ENCODE data around the gene SOCS2.

The SOCS2 gene

DNA sequence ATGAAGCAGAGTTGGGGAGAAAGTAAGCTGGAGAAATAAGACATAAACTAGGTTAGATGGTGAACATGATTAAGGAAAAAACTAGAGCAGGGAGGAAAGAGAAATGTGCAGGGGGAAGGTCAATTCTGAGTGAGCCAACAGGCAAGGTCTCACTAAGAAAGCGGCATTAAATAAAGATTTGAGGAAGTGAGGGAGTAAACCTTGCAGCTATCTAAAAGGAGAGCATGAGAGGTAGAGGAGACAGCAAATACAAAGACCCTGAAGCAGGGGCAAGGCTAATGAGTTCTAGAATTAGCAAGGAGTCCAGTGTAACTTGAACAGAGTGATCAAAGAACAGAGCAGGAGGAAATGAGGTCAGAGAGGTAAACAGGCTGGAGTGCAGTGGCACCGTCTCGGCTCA is 4.4 kb upstream of the SOCS2 start:
- DNase-seq = no peak

DNA sequence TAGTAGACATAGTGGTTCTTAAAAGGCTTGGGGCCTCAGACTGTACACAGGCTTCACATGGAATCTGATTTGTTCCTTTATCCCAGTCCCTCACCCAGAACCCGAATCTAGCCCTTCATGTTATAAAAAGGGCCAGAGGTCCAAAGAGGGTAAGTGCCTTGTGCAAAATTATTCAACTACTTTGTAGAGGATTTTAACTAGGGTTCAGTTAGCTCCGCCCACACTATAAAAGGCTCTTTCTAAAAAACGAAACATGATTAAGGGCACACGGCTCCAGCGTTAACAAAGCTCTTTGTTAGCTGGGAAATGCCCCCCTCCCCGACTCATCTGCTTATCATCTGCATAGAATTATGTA is 3.2 kb upstream of the SOCS2 start:
- no peak for DNase-seq

- DNase-seq = peak; percentile 54
Observed at GRCh38 chr12:93569656-93570551, 2.6 kb upstream of the SOCS2 start.

DNA sequence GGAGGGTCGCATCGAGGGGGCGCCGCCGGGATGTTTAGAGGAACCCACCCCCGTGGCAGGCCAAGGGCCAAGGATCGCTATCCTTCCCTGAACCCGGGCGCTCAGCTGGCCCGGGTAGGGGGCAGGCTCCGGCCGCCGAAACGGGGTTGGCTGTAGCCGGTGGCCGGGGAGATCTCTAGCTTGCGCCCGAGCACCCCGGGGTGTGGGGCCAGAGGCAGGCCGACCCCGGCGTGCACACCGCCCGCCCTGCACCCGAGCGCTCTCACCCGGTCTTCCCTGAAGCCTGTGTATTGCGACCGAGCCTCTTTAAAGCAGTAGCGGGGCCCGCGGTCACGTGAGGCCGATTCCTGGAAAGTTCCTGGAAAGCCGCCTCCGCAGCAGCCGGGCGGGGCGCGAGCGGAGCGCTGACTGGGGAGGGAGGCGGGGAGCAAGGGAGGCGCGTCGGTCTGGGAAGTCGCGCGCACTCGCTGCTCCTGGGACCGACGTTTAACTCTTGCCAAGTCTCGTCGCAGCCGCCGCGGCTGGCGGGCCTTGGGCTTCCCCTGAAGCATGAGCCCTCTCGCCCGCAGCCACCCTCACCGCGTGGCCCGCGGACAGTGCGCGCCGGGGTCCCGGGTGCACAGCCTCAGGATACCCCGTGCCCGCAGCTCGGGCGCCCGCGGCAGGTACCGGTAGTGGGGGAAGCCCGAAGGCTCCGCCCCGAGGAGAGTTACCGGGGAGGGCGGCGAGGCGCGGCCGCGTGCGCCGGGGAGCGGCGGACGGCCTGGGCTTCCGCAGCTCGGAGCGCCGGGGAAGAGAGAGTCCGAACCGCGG is 1.7 kb upstream of the SOCS2 start:
- DNase-seq = peak; percentile 62

GRCh38 chr12:93571365-93571924 is 1.0 kb upstream of the SOCS2 start:
- peak; percentile 37 for DNase-seq

DNA sequence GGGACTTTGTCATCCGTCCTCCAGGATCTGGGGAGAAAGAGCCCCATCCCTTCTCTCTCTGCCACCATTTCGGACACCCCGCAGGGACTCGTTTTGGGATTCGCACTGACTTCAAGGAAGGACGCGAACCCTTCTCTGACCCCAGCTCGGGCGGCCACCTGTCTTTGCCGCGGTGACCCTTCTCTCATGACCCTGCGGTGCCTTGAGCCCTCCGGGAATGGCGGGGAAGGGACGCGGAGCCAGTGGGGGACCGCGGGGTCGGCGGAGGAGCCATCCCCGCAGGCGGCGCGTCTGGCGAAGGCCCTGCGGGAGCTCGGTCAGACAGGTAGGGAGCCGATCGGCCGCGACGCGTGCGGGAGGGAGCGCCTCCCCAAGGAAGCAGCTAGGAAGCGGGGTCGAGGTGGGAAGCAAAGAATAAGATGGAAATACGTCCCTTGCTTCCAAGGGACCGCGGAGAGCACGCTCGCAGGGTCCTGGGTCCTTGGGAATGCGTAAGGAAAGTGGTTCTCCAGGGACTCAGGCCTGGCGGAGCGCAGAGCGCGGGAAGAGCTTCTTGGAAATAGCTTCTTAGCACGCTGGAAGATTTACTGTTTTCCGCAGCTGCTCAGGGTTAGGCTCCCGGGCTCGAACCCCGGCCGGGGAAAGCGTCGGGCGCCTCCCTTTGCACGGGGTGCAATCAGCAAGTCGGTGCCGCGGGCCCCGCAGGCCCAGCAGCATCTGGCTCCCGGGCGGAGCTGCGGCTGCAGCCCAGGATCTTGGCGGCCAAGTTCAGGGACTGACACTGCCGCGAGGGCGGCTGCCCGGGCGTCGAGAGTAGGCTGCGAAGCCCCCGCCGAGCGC is 457 bp downstream of the SOCS2 start:
- no peak for DNase-seq

GRCh38 chr12:93573552-93574223 is 1.2 kb downstream of the SOCS2 start:
- peak; percentile 53 for DNase-seq

- DNase-seq = no peak
Observed at GRCh38 chr12:93577222-93577621, 4.7 kb downstream of the SOCS2 start.

DNA sequence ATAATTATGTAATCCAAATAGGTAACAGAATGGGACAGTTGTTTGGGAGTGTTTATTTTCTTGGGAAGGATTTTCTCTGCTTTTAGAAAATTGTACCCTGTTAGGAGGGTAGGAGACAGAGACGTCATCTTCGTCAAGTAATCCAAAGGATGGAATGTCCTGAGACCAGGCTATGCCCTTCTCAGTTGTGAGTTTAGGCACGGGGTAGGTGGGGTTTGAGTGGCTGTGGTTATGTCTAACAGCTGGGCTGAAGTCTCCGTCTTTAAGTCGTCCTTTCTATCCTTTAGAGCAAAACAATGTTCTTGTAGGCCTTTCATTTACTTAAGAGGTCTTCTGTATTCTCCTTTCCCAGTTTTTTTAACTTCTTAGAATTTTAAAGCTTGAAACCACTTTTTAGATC is 5.7 kb downstream of the SOCS2 start:
- DNase-seq = no peak

DNA sequence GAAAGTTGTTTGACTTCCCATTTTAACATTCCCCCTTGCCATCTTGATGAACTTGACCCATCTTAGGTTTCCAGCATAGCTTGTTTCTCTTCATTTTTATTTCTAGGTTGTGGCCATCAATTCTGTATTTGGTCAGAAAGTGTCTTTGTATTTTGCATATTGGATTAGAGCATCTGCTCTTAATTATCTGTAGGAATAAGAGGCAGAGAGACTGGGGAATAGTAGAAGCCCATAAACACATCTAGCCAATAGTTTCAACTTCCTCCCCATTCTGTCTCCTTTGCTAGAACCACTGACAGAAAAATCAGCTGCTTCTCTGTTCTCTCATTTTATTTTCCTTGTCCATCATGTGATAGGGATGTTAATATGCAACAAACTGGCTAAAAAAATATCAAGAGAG is 8.2 kb downstream of the SOCS2 start:
- DNase-seq = no peak

DNA sequence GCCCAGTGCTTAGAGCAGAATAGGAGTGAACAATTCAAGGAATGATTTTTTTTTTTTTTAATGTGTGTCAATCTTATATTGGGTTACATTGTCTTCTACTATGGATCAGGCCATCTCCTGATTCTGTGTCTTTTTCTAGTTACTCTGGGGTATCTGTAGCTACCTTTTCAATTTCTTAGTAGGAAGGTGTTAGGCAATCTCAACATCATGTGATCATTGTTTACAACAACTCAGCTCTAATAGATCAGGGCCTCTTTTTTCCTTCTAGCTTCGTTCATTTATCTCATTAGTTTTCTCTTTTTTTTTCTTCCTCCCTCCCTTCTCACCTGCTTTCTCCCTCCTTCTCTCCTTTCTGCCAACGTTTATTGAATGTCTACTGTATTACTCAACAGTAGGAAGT is 8.9 kb downstream of the SOCS2 start:
- DNase-seq = no peak

GRCh38 chr12:93582351-93582750 is 9.9 kb downstream of the SOCS2 start:
- no peak for DNase-seq

- DNase-seq = no peak
Observed at GRCh38 chr12:93583627-93584392, 11.3 kb downstream of the SOCS2 start.

DNA sequence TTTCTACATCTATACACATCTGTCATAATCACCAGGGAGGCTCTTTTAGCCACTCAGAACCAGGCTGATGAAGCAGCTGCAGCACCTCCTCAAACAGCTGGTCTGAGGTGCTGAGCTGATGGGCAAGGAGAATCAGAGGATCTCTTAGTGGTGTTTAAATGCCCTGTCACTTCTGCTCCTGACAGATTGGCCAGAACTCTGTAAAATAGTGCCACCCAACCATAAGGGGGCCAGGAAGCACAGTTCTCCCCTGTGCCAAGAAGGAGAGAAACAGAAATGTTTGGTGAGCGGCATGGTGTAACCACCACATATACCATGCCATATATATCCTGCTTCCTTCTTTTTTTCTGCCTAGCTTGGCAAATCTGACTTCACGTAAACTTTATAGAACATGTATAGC is 12.8 kb downstream of the SOCS2 start:
- no peak for DNase-seq

DNA sequence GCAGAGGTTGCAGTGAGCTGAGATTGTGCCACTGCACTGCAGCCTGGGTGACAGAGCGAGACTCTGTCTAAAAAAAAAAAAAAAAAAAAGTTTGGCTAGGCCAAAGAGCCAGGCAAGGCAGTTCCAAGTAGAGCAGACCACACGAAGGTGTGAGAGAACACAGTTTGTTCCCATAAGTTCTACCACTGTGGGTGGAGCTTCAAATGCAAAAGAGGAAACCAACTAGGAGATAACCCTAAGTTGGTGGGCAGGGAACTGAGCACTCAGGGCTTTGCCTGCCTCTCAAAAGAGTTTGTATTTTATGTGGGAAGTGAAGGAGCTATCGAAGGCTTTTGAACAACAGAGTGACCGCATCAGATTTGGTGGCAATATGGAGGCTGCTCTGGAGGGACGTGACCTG is 15.1 kb downstream of the SOCS2 start:
- DNase-seq = no peak

DNA sequence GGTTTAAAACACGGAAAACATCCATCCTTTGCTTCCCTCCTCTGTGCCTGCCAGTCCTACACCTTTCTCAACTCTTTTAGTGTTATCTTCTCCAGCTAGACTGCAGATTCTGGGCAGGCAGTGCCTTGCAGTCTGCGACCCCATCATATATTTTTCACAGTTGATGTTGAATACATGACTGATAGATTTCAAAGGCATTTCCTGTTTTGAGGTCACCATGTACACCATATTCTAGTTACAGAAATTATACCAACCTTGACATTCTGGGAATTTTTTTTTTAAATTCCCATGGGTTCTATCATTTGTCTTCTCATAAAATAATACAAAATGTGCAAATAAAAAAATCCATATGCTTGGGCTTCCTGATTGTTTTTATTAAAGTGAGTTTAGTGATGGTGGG is 16.6 kb downstream of the SOCS2 start:
- no peak for DNase-seq

DNA sequence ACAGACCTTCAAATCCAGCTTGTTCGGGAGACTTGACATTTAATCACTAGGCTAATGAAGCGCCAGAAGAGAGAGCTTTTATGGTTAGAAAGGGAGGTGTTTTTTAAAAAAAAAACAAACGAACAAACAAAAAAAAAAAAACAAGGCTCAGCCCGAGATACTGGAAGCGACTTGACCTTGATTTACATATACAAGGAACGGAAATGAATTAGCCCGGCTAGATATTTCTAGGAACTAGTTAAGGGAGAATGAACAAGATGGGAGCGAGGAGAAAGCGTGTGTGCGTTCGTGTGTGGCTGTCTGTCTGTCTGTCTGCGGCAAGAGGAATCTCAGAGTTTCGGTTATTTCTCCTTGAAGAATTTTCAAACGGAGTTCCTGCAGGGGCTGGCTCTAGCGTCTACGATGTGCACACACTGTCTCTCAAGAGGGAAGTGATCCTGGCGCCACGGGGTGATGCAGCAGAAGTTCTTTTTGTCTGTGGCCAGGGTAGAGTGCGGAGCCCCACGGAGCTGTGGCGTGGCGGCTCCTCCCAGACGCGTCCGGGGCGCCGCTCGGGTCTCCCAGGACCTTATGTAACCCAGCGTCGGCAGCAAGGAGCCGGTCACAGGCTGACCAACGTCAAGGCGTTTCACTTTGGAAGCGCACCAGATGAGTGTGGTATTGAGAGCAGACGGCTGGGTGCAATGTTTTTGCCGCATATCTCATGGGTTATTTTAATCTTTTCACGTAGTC is 18.8 kb downstream of the SOCS2 start:
- peak; percentile 29 for DNase-seq

DNA sequence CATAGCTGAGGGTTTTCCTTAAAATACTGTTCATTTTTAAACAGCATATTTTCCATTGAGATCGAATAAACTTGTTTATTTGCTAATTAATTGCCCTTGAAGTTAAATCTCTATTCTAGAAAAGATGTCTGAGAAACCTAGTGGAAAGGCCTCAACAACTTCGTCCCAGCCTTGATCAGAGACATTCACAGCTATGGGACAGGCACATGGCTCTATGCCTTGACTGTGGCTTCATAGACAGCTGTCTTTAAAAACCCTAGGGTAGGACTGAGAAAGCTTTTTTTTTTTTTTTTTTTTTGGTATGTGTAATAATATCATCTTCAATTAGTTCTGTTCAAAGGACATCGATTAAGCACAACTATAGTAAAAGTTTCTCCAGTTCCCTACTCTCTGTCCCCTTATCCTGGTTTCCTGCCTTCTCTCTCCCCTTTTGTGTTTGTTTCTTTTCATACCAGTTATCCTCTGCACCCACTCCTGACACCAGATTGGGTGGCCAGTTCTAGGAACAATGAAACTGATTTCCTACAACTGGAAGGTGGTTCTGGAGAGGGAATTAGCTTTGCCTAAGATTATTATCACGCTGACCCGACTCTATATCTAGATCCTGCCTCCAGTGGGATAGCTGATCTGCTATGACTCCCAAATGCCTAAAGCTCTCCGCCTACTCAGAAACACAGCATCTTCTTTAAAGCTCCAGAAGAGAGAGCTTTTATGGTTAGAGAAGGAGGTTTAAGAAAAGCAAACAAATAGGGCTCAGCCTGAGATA is 20.3 kb downstream of the SOCS2 start:
- no peak for DNase-seq

DNA sequence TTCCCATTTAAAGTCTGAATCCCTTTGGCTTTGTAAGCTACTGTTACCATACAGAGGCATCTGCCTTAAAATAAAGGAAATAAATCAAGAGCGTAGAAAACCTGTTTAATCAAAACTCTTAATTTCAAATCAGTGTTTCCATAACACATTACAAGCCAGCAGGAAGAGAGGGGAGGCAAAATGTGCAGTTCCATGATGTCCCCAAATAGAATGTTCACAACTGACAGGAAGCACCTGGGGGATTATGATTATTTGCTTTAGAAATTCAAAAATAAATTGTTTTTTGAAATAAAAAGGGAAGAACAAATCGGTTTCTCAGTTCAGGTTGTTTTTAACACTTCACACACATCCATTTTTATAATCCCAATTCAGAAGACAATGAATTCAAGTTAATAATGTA is 21.4 kb downstream of the SOCS2 start:
- no peak for DNase-seq

DNA sequence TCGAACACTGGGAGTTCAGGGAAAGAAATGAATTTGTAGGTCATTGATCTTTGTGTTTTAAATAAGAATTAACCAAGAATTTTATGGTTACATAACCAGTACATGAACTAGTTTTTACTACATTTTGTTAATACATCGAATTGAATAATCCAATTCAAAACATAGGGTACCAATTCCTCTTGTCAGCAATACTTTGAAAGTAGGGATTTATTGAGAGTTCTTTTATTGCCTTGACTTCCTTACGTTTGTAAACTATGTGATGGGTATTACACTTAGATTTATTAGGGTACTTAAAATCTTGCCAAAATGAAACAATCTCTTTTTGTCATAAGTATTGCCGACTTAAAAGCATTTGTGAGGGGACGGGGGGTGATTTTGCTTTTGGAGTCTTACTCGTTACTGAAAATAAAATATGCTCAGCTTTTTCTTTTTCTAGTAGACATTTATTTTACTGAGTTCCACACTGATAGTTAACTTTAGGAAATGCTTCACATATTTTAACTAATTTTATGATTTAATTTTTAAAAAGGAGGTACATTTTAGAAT is 22.4 kb downstream of the SOCS2 start:
- DNase-seq = no peak

Data from kidney glomerular epithelial cell (primary cell).